MCF 10A (cell line): ENCODE data around the gene RYR1. TPM values are rescaled to one million over a fixed set of nuclear protein-coding genes. Genes with fewer than 3 reads are reported as not detected.

Source experiments
- BruUV-seq: library from RNA; stranded (reverse); fragments of 400-500 nt; replicated peaks from 2 replicates; lab custom pipeline; 2021; lab: Mats Ljungman, UMichigan
- CTCF ChIA-PET: fragments of 300-600 bp; sonication (Branson Sonifier 250); formaldehyde crosslinking; extraction: SDS; loops from one replicate; lab custom pipeline; 2021; ENCODE audit warnings: antibody characterized with exemption, inconsistent platforms; lab: Yijun Ruan, JAX
- POLR2A ChIA-PET: fragments of 300-600, 350-650 bp; sonication (Branson Sonifier 250); formaldehyde crosslinking; extraction: SDS; loops from one replicate; lab custom pipeline; 2020; ENCODE audit warnings: antibody characterized with exemption, inconsistent platforms; lab: Yijun Ruan, JAX
- DNase-seq: peaks from one replicate; pipeline ENCODE4 v3.0.0-alpha.2; 2018; ENCODE audit not compliant: unreplicated experiment
- H3K27ac Mint-ChIP-seq: one replicate; pipeline ENCODE4 v1.8.0; 2022; ENCODE audit warnings: mild to moderate bottlenecking, low read depth, mixed read lengths; ENCODE audit not compliant: unreplicated experiment
- H3K27me3 Mint-ChIP-seq: one replicate; pipeline ENCODE4 v1.8.0; 2022; ENCODE audit warnings: mixed read lengths; ENCODE audit not compliant: insufficient read depth, unreplicated experiment
- H3K36me3 Mint-ChIP-seq: one replicate; pipeline ENCODE4 v1.8.0; 2022; ENCODE audit warnings: mild to moderate bottlenecking, moderate library complexity, mixed read lengths; ENCODE audit not compliant: insufficient read depth, unreplicated experiment
- H3K4me1 Mint-ChIP-seq: one replicate; pipeline ENCODE4 v1.8.0; 2022; ENCODE audit warnings: mixed read lengths; ENCODE audit not compliant: insufficient read depth, unreplicated experiment
- H3K4me3 Mint-ChIP-seq: one replicate; pipeline ENCODE4 v1.8.0; 2022; ENCODE audit warnings: mild to moderate bottlenecking, moderate library complexity, mixed read lengths; ENCODE audit not compliant: unreplicated experiment
- H3K9me3 Mint-ChIP-seq: one replicate; pipeline ENCODE4 v1.8.0; 2022; ENCODE audit warnings: mixed read lengths; ENCODE audit not compliant: unreplicated experiment
- CTCF ChIP-seq: fragments of 200-600 bp; IDR thresholded peaks from one replicate; pipeline ENCODE4 v1.8.0; 2022; ENCODE audit warnings: antibody characterized with exemption, mild to moderate bottlenecking; ENCODE audit not compliant: unreplicated experiment
- intact Hi-C: fragments of 100-400 bp; cut with micrococcal nuclease; formaldehyde crosslinking; loops from 2 replicates; pipeline ENCODE4 v1.14.1; 2022
- total RNA-seq: library from RNA; stranded (reverse); gene quantifications from 2 replicates; pipeline ENCODE4 v1.2.3, GENCODE V29; 2022

The RYR1 gene
- total RNA-seq, 1 experiment from 2014 or later = 0.28 TPM

GRCh38 chr19:38503077-38503410 is 69.6 kb downstream of the RYR1 start:
- Mint-ChIP-seq H3K4me1 (no peaks in the 10 kb centered on the region), H3K4me3 (no peak overlapping the region), H3K36me3 (no peaks in the 10 kb centered on the region), H3K27ac (no peak overlapping the region), H3K9me3 (no peaks in the 10 kb centered on the region), H3K27me3 (no peaks in the 10 kb centered on the region)
- intact Hi-C loops = no loop called here
- ChIA-PET CTCF (interaction anchor here (0.6 kb wide), 1 partner anchor 143 kb away, joined by 3 read pairs; no protein-coding TSS in a partner anchor), POLR2A (no interaction called here)
- no TSS peak for BruUV-seq
- no peak for DNase-seq
- no peak for TF ChIP-seq CTCF

- no peak for DNase-seq
- Mint-ChIP-seq H3K36me3 (no peaks in the 10 kb centered on the region), H3K9me3 (no peaks in the 10 kb centered on the region), H3K4me3 (no peak overlapping the region), H3K27me3 (peaks cover 15% of the 10 kb centered on the region), H3K27ac (no peak overlapping the region), H3K4me1 (no peaks in the 10 kb centered on the region)
- TF ChIP-seq CTCF = no peak
- BruUV-seq = no TSS peak
- intact Hi-C loops = no loop called here
- POLR2A ChIA-PET = no interaction called here
- CTCF ChIA-PET = interaction anchor here (1.0 to 2.1 kb wide), 2 partner anchors 9 to 129 kb away, joined by 3 to 6 read pairs; no protein-coding TSS in a partner anchor
Measured at GRCh38 chr19:38505958-38506357, 72.5 kb downstream of the RYR1 start.

GRCh38 chr19:38506375-38506722 is 72.9 kb downstream of the RYR1 start:
- no TSS peak for BruUV-seq
- POLR2A ChIA-PET = interaction anchor here (0.6 kb wide), 1 partner anchor 930 kb away, joined by 3 read pairs; the partner anchor contains the start of gene RPS16
- H3K4me1 Mint-ChIP-seq = no peaks in the 10 kb centered on the region
- no peak for TF ChIP-seq CTCF
- H3K4me3 Mint-ChIP-seq = no peak overlapping the region
- intact Hi-C loops = no loop called here
- no peaks in the 10 kb centered on the region for H3K9me3 Mint-ChIP-seq
- no peak for DNase-seq
- no peaks in the 10 kb centered on the region for H3K36me3 Mint-ChIP-seq
- CTCF ChIA-PET = interaction anchor here (0.5 to 2.1 kb wide), 3 partner anchors 9 to 303 kb away, joined by 3 to 6 read pairs (median 3); no protein-coding TSS in a partner anchor
- no peak overlapping the region for H3K27ac Mint-ChIP-seq
- peaks cover 19% of the 10 kb centered on the region for H3K27me3 Mint-ChIP-seq

GRCh38 chr19:38506723-38507550 is 73.4 kb downstream of the RYR1 start:
- Mint-ChIP-seq H3K27ac (no peak overlapping the region), H3K4me3 (no peak overlapping the region), H3K27me3 (peaks cover 25% of the 10 kb centered on the region), H3K36me3 (no peaks in the 10 kb centered on the region), H3K9me3 (no peaks in the 10 kb centered on the region), H3K4me1 (no peaks in the 10 kb centered on the region)
- POLR2A ChIA-PET = interaction anchor here (0.6 kb wide), 1 partner anchor 929 kb away, joined by 3 read pairs; the partner anchor contains the start of gene RPS16
- no TSS peak for BruUV-seq
- intact Hi-C loops = no loop called here
- peak; percentile 94 for DNase-seq
- CTCF ChIA-PET = interaction anchor here (0.5 to 2.1 kb wide), 3 partner anchors 8 to 302 kb away, joined by 3 to 6 read pairs (median 3); no protein-coding TSS in a partner anchor
- TF ChIP-seq CTCF = no peak
